Placental pericyte (primary cell): Measurements from ENCODE around the gene USP17L11. TPM values are rescaled to one million over a fixed set of nuclear protein-coding genes. Genes with fewer than 3 reads are reported as not detected.

Source experiments
- total RNA-seq: library from RNA; depleted of rRNA; stranded (reverse); fragments of >200 nt; gene quantifications from 2 replicates; pipeline ENCODE4 v1.2.3, GENCODE V29; 2012

USP17L11 gene, protein sequence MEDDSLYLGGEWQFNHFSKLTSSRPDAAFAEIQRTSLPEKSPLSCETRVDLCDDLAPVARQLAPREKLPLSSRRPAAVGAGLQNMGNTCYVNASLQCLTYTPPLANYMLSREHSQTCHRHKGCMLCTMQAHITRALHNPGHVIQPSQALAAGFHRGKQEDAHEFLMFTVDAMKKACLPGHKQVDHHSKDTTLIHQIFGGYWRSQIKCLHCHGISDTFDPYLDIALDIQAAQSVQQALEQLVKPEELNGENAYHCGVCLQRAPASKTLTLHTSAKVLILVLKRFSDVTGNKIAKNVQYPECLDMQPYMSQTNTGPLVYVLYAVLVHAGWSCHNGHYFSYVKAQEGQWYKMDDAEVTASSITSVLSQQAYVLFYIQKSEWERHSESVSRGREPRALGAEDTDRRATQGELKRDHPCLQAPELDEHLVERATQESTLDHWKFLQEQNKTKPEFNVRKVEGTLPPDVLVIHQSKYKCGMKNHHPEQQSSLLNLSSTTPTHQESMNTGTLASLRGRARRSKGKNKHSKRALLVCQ
- not detected in 2 replicates for total RNA-seq

DNA sequence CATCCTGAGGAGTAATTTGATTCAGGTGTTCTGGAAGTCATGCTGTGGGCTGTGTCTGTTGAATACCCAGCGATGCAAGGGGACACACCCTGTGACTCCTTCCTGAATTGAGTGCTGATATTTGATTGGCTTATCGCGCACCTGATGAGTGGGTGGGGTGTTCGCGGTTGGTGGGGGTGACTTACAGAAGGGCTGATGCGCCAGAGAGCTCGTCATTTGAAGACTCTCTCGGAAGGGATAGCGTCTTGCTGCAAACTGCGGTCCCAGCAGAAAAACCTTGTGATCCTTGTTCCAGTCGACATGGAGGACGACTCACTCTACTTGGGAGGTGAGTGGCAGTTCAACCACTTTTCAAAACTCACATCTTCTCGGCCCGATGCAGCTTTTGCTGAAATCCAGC, at the start of gene USP17L11:
TSS of gene USP17L11 (plus strand) at position 301 of the 400 bp plus-strand sequence. CDS start at position 301, 0 bp downstream.

GRCh38 chr4:9169791-9170459, 45.3 kb upstream of the USP17L11 start, which contains the start of gene FAM90A26:
Gene FAM90A26, plus strand, starts transcription at chr4:9170409. Its CDS starts 2,764 bp downstream, at chr4:9173173.

GRCh38 chr4:9210357-9210756, 4.8 kb upstream of the USP17L11 start, which contains the start of gene USP17L10:
Gene USP17L10, plus strand, starts transcription at chr4:9210657. Its CDS starts 0 bp downstream, at chr4:9210657.

GRCh38 chr4:9219852-9220251, 4.6 kb downstream of the USP17L11 start, which contains the start of gene USP17L12:
Gene USP17L12, plus strand, starts transcription at chr4:9220152. Its CDS starts 0 bp downstream, at chr4:9220152.

GRCh38 chr4:9224596-9224995, 9.4 kb downstream of the USP17L11 start, which contains the start of gene USP17L13:
Gene USP17L13, plus strand, starts transcription at chr4:9224896. Its CDS starts 0 bp downstream, at chr4:9224896.

DNA sequence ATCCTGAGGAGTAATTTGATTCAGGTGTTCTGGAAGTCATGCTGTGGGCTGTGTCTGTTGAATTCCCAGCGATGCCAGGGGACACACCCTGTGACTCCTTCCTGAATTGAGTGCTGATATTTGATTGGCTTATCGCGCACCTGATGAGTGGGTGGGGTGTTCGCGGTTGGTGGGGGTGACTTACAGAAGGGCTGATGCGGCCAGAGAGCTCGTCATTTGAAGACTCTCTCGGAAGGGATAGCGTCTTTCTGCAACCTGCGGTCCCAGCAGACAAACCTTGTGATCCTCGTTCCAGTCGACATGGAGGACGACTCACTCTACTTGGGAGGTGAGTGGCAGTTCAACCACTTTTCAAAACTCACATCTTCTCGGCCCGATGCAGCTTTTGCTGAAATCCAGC, 18.9 kb downstream of the USP17L11 start, which contains the start of gene USP17L15:
TSS of gene USP17L15 (plus strand) at position 301 of the 400 bp plus-strand sequence. CDS start at position 301, 0 bp downstream.

GRCh38 chr4:9243579-9243978, 28.4 kb downstream of the USP17L11 start, which contains the start of gene USP17L17:
Gene USP17L17, plus strand, starts transcription at chr4:9243879. Its CDS starts 0 bp downstream, at chr4:9243879.

GRCh38 chr4:9247953-9248680, 32.9 kb downstream of the USP17L11 start, which contains the start of gene USP17L18:
Gene USP17L18, plus strand, starts transcription at chr4:9248630. Its CDS starts 0 bp downstream, at chr4:9248630.

DNA sequence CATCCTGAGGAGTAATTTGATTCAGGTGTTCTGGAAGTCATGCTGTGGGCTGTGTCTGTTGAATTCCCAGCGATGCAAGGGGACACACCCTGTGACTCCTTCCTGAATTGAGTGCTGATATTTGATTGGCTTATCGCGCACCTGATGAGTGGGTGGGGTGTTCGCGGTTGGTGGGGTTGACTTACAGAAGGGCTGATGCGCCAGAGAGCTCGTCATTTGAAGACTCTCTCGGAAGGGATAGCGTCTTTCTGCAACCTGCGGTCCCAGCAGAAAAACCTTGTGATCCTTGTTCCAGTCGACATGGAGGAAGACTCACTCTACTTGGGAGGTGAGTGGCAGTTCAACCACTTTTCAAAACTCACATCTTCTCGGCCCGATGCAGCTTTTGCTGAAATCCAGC, 37.9 kb downstream of the USP17L11 start, which contains the start of gene USP17L19:
TSS of gene USP17L19 (plus strand) at position 301 of the 400 bp plus-strand sequence. CDS start at position 301, 0 bp downstream.

GRCh38 chr4:9257824-9258223, 42.6 kb downstream of the USP17L11 start, which contains the start of gene USP17L20:
Gene USP17L20, plus strand, starts transcription at chr4:9258124. Its CDS starts 0 bp downstream, at chr4:9258124.

DNA sequence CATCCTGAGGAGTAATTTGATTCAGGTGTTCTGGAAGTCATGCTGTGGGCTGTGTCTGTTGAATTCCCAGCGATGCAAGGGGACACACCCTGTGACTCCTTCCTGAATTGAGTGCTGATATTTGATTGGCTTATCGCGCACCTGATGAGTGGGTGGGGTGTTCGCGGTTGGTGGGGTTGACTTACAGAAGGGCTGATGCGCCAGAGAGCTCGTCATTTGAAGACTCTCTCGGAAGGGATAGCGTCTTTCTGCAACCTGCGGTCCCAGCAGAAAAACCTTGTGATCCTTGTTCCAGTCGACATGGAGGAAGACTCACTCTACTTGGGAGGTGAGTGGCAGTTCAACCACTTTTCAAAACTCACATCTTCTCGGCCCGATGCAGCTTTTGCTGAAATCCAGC, 47.4 kb downstream of the USP17L11 start, which contains the start of gene USP17L21:
TSS of gene USP17L21 (plus strand) at position 301 of the 400 bp plus-strand sequence. CDS start at position 301, 0 bp downstream.

Other genes starting within 250 kb of the USP17L11 start
- not detected in 2 replicates for gene FAM90A26, start 45.0 kb upstream of the USP17L11 start, total RNA-seq
- not detected in 2 replicates for gene USP17L10, start 4.7 kb upstream of the USP17L11 start, total RNA-seq
- gene USP17L12, start 4.7 kb downstream of the USP17L11 start, total RNA-seq, result not detected in 2 replicates
- gene USP17L13, start 9.5 kb downstream of the USP17L11 start, total RNA-seq, result not detected in 2 replicates
- not detected in 2 replicates for gene USP17L15, start 19.0 kb downstream of the USP17L11 start, total RNA-seq
- gene USP17L17, start 28.5 kb downstream of the USP17L11 start, total RNA-seq, result not detected in 2 replicates
- gene USP17L18, start 33.2 kb downstream of the USP17L11 start, total RNA-seq, result not detected in 2 replicates
- gene USP17L19, start 38.0 kb downstream of the USP17L11 start, total RNA-seq, result not detected in 2 replicates
- gene USP17L20, start 42.7 kb downstream of the USP17L11 start, total RNA-seq, result not detected in 2 replicates
- gene USP17L21, start 47.5 kb downstream of the USP17L11 start, total RNA-seq, result not detected in 2 replicates
- gene USP17L22, start 52.2 kb downstream of the USP17L11 start, total RNA-seq, result not detected in 2 replicates
- not detected in 2 replicates for gene USP17L24, start 109.8 kb downstream of the USP17L11 start, total RNA-seq
- not detected in 2 replicates for gene USP17L25, start 114.5 kb downstream of the USP17L11 start, total RNA-seq
- not detected in 2 replicates for gene USP17L26, start 119.3 kb downstream of the USP17L11 start, total RNA-seq
- not detected in 2 replicates for gene USP17L5, start 124.0 kb downstream of the USP17L11 start, total RNA-seq
- not detected in 2 replicates for gene USP17L27, start 128.7 kb downstream of the USP17L11 start, total RNA-seq
- gene USP17L28, start 133.5 kb downstream of the USP17L11 start, total RNA-seq, result not detected in 2 replicates
- gene USP17L29, start 138.2 kb downstream of the USP17L11 start, total RNA-seq, result not detected in 2 replicates
- not detected in 2 replicates for gene USP17L30, start 147.7 kb downstream of the USP17L11 start, total RNA-seq
- gene DEFB131A, start 229.0 kb downstream of the USP17L11 start, total RNA-seq, result not detected in 2 replicates